B cell (primary cell): ENCODE results near the gene TAF11L7. TPM values are rescaled to one million over a fixed set of nuclear protein-coding genes. Genes with fewer than 3 reads are reported as not detected.
"Not testable (repeated sequence)": the region's sequence is repeated elsewhere in the genome, so short reads cannot be mapped to it uniquely, and the experiment has no call there.

Experiments
- ATAC-seq: fragments of 200-7000 bp; cut with Tn5 transposase; one replicate; pipeline ENCODE4 v1.10.0; 2021; ENCODE audit warnings: low read depth, mild to moderate bottlenecking, moderate number of reproducible peaks, moderate library complexity
- CTCF ChIA-PET: fragments of 350-600 bp; sonication (Branson Sonifier 250); formaldehyde crosslinking; loops from one replicate; lab custom pipeline; 2021; ENCODE audit warnings: antibody characterized with exemption, inconsistent platforms; lab: Charles Lee
- POLR2A ChIA-PET: fragments of 350-600 bp; sonication (Branson Sonifier 250); formaldehyde crosslinking; loops from one replicate; lab custom pipeline; 2021; ENCODE audit warnings: antibody characterized with exemption; lab: Charles Lee
- DNase-seq: peaks from one replicate; pipeline ENCODE4 v3.0.0; 2013
- H2AFZ ChIP-seq: 2 replicates; pipeline ENCODE4 v1.6.1; 2012; ENCODE audit warnings: mild to moderate bottlenecking, low read depth, low read length; ENCODE audit not compliant: insufficient read depth, poor library complexity, severe bottlenecking
- H3K27ac ChIP-seq, 2 donors: 1 replicate in 1 of 2; 2 replicates in 1 of 2; pipeline ENCODE4 v1.5.1; 2012 to 2013; ENCODE audit warnings: low read length in 2 of 2, mild to moderate bottlenecking in 2 of 2, moderate library complexity in 1 of 2
- H3K27me3 ChIP-seq, 4 experiments: fragments of 200-600 bp in 1 of 4; sonication (generic) in 1 of 4; replicated peaks in 1 of 4; 1 replicate in 2 of 4; 2 replicates in 2 of 4; pipeline versions ENCODE4 v1.6.1 to v1.7.0; 2013 to 2016; ENCODE audit warnings: low read length in 3 of 4, mild to moderate bottlenecking in 2 of 4, mixed read lengths in 1 of 4, moderate library complexity in 1 of 4; ENCODE audit not compliant: insufficient read depth in 4 of 4, control insufficient read depth in 3 of 4; ENCODE audit errors: control extremely low read depth in 1 of 4
- H3K36me3 ChIP-seq, 2 experiments: replicated peaks in 1 of 2; 1 replicate in 1 of 2; 2 replicates in 1 of 2; pipeline versions ENCODE4 v1.6.1 to v1.7.1; 2013; ENCODE audit warnings: low read length in 1 of 2; ENCODE audit not compliant: insufficient read depth in 2 of 2, control insufficient read depth in 1 of 2; ENCODE audit errors: control extremely low read depth in 1 of 2, extremely low read depth in 1 of 2
- H3K4me1 ChIP-seq, 2 donors: fragments of 200-600 bp in 1 of 2; sonication (generic) in 1 of 2; 1 replicate in 1 of 2; 2 replicates in 1 of 2; pipeline versions ENCODE4 v1.5.1 to v1.6.1; 2013 to 2017; ENCODE audit warnings: low read length in 2 of 2; ENCODE audit not compliant: control insufficient read depth in 2 of 2, insufficient read depth in 2 of 2
- H3K4me2 ChIP-seq: replicated peaks from 2 replicates; pipeline ENCODE3; 2012; ENCODE audit warnings: mild to moderate bottlenecking, low read depth, low read length; ENCODE audit not compliant: poor library complexity, severe bottlenecking
- H3K4me3 ChIP-seq, 5 experiments: fragments of 200-600 bp in 1 of 5; sonication (generic) in 1 of 5; 1 replicate in 3 of 5; 2 replicates in 2 of 5; pipeline versions ENCODE4 v1.5.1 to v1.7.0; 2011 to 2016; ENCODE audit warnings: low read length in 4 of 5, mild to moderate bottlenecking in 4 of 5, low read depth in 2 of 5, control low read depth in 1 of 5, moderate library complexity in 1 of 5; ENCODE audit not compliant: insufficient read depth in 1 of 5; ENCODE audit errors: control extremely low read depth in 1 of 5, extremely low read depth in 1 of 5
- H3K79me2 ChIP-seq: fragments of 200-600 bp; sonication (generic); one replicate; pipeline ENCODE4 v1.6.0; 2016; ENCODE audit warnings: low read length; ENCODE audit not compliant: control insufficient read depth, insufficient read depth
- H3K9ac ChIP-seq: fragments of 200-600 bp; sonication (generic); 2 replicates; pipeline ENCODE4 v1.6.1; 2017; ENCODE audit warnings: mild to moderate bottlenecking, low read length, moderate library complexity
- H3K9me3 ChIP-seq, 3 donors: one replicate each; pipeline versions ENCODE4 v1.6.1 to v1.7.1; 2013; ENCODE audit warnings: low read length in 2 of 3; ENCODE audit not compliant: control insufficient read depth in 2 of 3, insufficient read depth in 1 of 3; ENCODE audit errors: control extremely low read depth in 1 of 3
- H4K20me1 ChIP-seq: 2 replicates; pipeline ENCODE4 v1.6.0; 2012; ENCODE audit warnings: mild to moderate bottlenecking, low read length; ENCODE audit not compliant: insufficient read depth, control insufficient read depth, poor library complexity, severe bottlenecking
- H3K27ac Mint-ChIP-seq: one replicate; pipeline ENCODE4 v1.8.0; 2021; ENCODE audit warnings: mixed read lengths
- H3K27me3 Mint-ChIP-seq: one replicate; pipeline ENCODE4 v1.8.0; 2021; ENCODE audit warnings: mixed read lengths
- H3K4me1 Mint-ChIP-seq: one replicate; pipeline ENCODE4 v1.8.0; 2021; ENCODE audit warnings: mixed read lengths
- H3K4me3 Mint-ChIP-seq: one replicate; pipeline ENCODE4 v1.8.0; 2021; ENCODE audit warnings: mixed read lengths
- H3K9me3 Mint-ChIP-seq: one replicate; pipeline ENCODE4 v1.8.0; 2022; ENCODE audit warnings: mixed read lengths; ENCODE audit not compliant: insufficient read depth
- EZH2 ChIP-seq: IDR thresholded peaks from 2 replicates; pipeline ENCODE4 v1.6.1; 2012; ENCODE audit warnings: borderline replicate concordance, low read depth, mild to moderate bottlenecking, moderate library complexity, low read length; ENCODE audit not compliant: insufficient read depth, poor library complexity, severe bottlenecking
- WGBS: methylation state at CpG from one replicate; pipeline ENCODE4 v1.1.5; 2013; ENCODE audit warnings: missing lambda C conversion rate; ENCODE audit not compliant: insufficient coverage; 5-methylcytosine and 5-hydroxymethylcytosine counted together
- intact Hi-C: fragments of 100-400 bp; cut with micrococcal nuclease; formaldehyde crosslinking; loops from one replicate; pipeline ENCODE4 v1.10.0; 2022
- polyA plus RNA-seq: library from polyadenylated mRNA; depleted of rRNA; stranded (reverse); fragments of >200 nt; gene quantifications from 2 replicates; pipeline ENCODE4 v1.2.3, GENCODE V29; 2012
- total RNA-seq, 2 donors: library from RNA; stranded (reverse); fragments of 120-200 nt in 1 of 2; gene quantifications; 1 replicate in 1 of 2; 2 replicates in 1 of 2; pipeline versions ENCODE4 v1.2.3 to v1.2.4, GENCODE V29; 2013 to 2022

TAF11L7 gene
- total and polyA plus RNA-seq, 2 donors (not counting 1 experiment from before 2014, with no cell fraction given): not detected

DNA sequence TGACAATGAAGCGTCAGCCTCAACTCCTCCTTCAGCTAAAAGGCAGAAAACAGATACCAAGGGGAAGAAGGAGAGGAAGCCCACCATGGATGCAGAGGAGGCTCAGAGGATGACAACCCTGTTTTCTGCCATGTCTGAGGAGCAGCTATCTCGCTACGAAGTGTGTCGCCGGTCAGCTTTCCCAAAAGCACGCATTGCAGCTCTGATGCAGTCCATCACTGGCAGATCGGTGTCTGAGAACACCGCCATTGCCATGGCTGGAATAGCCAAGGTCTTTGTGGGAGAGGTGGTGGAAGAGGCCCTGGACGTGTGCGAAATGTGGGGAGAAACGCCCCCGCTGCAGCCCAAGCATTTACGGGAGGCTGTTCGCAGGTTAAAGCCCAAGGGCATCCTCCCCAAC lies 19.4 kb upstream of the TAF11L7 start:
- H4K20me1 ChIP-seq: no peaks in the 10 kb centered on the region
- POLR2A ChIA-PET: no interaction called here
- H3K4me3 Mint-ChIP-seq: no peak overlapping the region
- CTCF ChIA-PET: no interaction called here
- no peak overlapping the region for H2AFZ ChIP-seq
- H3K36me3 ChIP-seq: no peaks in the 10 kb centered on the region
- ATAC-seq (no peak), DNase-seq (no peak)
- H3K4me1 Mint-ChIP-seq: no peaks in the 10 kb centered on the region
- no peaks in the 10 kb centered on the region for H3K27me3 ChIP-seq
- intact Hi-C loops: no loop called here
- H3K4me1 ChIP-seq: no peaks in the 10 kb centered on the region
- peaks cover 2% of the 10 kb centered on the region for H3K9me3 Mint-ChIP-seq
- no peak for TF ChIP-seq EZH2
- H3K27me3 Mint-ChIP-seq: no peaks in the 10 kb centered on the region
- H3K79me2 ChIP-seq: no peaks in the 10 kb centered on the region
- no peaks in the 10 kb centered on the region for H3K9me3 ChIP-seq
- H3K4me2 ChIP-seq: no peak overlapping the region
- no peak overlapping the region for H3K4me3 ChIP-seq
- H3K27ac ChIP-seq: no peak overlapping the region
- WGBS: 100% methylated on average over 5 of the region's 14 CpGs
- H3K9ac ChIP-seq: no peak overlapping the region
- no peak overlapping the region for H3K27ac Mint-ChIP-seq

DNA sequence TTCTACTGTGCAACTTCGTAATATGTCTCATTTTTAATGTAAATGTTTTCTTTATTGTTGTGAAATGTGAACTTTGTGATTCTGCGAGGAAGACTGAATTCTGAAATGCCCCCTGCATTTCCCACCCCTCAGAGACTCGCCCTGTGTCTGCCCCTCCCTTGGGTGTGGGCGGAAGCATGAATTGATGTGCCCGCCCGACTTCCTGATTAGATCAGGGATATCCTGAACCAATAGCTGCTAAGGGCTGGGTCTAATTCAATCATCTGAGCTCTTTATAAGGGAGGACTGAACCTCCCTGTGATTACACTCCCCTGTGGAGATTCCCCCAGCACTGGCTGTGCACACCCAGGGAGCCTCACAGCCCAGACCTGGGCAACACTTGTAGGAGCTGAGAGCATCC lies 18.3 kb upstream of the TAF11L7 start, which contains the start of gene TAF11L11:
Gene TAF11L11 (plus strand): TSS at position 304 of the 400 bp plus-strand sequence.
- WGBS: 54% methylated on average over 2 of the region's 6 CpGs
- H3K27ac ChIP-seq, H3K27me3 Mint-ChIP-seq, H3K9me3 ChIP-seq, H4K20me1 ChIP-seq, H3K79me2 ChIP-seq, H3K4me1 Mint-ChIP-seq, intact Hi-C loops, H2AFZ ChIP-seq, POLR2A ChIA-PET, H3K4me1 ChIP-seq, ATAC-seq, H3K4me3 Mint-ChIP-seq, H3K4me2 ChIP-seq, DNase-seq, H3K9ac ChIP-seq, H3K36me3 ChIP-seq, CTCF ChIA-PET, H3K9me3 Mint-ChIP-seq, H3K4me3 ChIP-seq, H3K27ac Mint-ChIP-seq, H3K27me3 ChIP-seq: not testable (repeated sequence)

- H3K36me3 ChIP-seq, H3K27ac ChIP-seq, H3K27me3 Mint-ChIP-seq, H3K27me3 ChIP-seq, H3K9ac ChIP-seq, POLR2A ChIA-PET, H3K4me3 ChIP-seq, H3K79me2 ChIP-seq, H3K27ac Mint-ChIP-seq, intact Hi-C loops, H3K9me3 ChIP-seq, H3K4me1 Mint-ChIP-seq, DNase-seq, H2AFZ ChIP-seq, H3K4me3 Mint-ChIP-seq, H3K4me2 ChIP-seq, ATAC-seq, H3K4me1 ChIP-seq, CTCF ChIA-PET, H3K9me3 Mint-ChIP-seq, H4K20me1 ChIP-seq: not testable (repeated sequence)
- WGBS: no CpG with 5 or more reads among the region's 15 CpGs
Observed at GRCh38 chr5:17597728-17598127, 12.2 kb upstream of the TAF11L7 start, which contains the start of gene TAF11L10. Gene TAF11L10 (minus strand): TSS chr5:17597828.

GRCh38 chr5:17594255-17594654 lies 8.7 kb upstream of the TAF11L7 start, which contains the start of gene TAF11L9:
Gene TAF11L9 (minus strand): TSS chr5:17594394.
- ATAC-seq, POLR2A ChIA-PET, H3K4me1 Mint-ChIP-seq, H3K4me1 ChIP-seq, H3K27ac Mint-ChIP-seq, H3K4me3 ChIP-seq, H3K27ac ChIP-seq, H3K79me2 ChIP-seq, H3K9me3 Mint-ChIP-seq, DNase-seq, H3K4me2 ChIP-seq, H4K20me1 ChIP-seq, H3K9me3 ChIP-seq, H3K9ac ChIP-seq, H3K27me3 Mint-ChIP-seq, H3K4me3 Mint-ChIP-seq, H2AFZ ChIP-seq, CTCF ChIA-PET, H3K27me3 ChIP-seq, intact Hi-C loops, H3K36me3 ChIP-seq: not testable (repeated sequence)
- no CpG with 5 or more reads among the region's 15 CpGs for WGBS
